BJ (cell line): Measurements from ENCODE around the gene TGDS. TPM values are rescaled to one million over a fixed set of nuclear protein-coding genes. Genes with fewer than 3 reads are reported as not detected.

Experiments used
- CTCF ChIA-PET: fragments of 350-600 bp; formaldehyde crosslinking; extraction: SDS; loops from one replicate; lab custom pipeline; 2021; ENCODE audit warnings: antibody characterized with exemption, inconsistent platforms; lab: Yijun Ruan, JAX
- POLR2A ChIA-PET: fragments of 300-600 bp; sonication (Branson Sonifier 250); formaldehyde crosslinking; extraction: SDS; loops from one replicate; lab custom pipeline; 2021; ENCODE audit warnings: antibody characterized with exemption; lab: Charles Lee
- DNase-seq: peaks from one replicate; pipeline ENCODE4 v3.0.0-alpha.2; 2011; ENCODE audit warnings: low read depth
- H3K27me3 ChIP-seq: 2 replicates; pipeline ENCODE4 v1.6.0; 2011; ENCODE audit warnings: low read length; ENCODE audit not compliant: control insufficient read depth, insufficient read depth
- H3K36me3 ChIP-seq: 2 replicates; pipeline ENCODE4 v1.5.1; 2011; ENCODE audit warnings: low read length; ENCODE audit not compliant: control insufficient read depth, insufficient read depth
- H3K4me3 ChIP-seq: 2 replicates; pipeline ENCODE4 v1.5.1; 2011; ENCODE audit warnings: low read depth, mild to moderate bottlenecking, control low read depth, low read length
- CTCF ChIP-seq: IDR thresholded peaks from 2 replicates; pipeline ENCODE4 v1.5.1; 2011; ENCODE audit warnings: low read depth, mild to moderate bottlenecking, control low read depth, inconsistent platforms, low read length, moderate library complexity; ENCODE audit not compliant: insufficient read depth
- polyA plus RNA-seq: library from polyadenylated mRNA; depleted of rRNA; stranded (reverse); fragments of >200 nt; gene quantifications from 2 replicates; pipeline ENCODE4 v1.2.3, GENCODE V29; 2011

The TGDS gene
- polyA plus RNA-seq, 1 experiment, result 5.9 TPM

GRCh38 chr13:94559222-94559795 lies 36.6 kb downstream of the TGDS start:
- ChIA-PET POLR2A (no interaction called here), CTCF (no interaction called here)
- Histone ChIP-seq H3K27me3 (no peaks in the 10 kb centered on the region), H3K4me3 (no peak overlapping the region), H3K36me3 (no peaks in the 10 kb centered on the region; the same call in 1 of the 2 replicates)
- TF ChIP-seq CTCF, result no peak
- no peak for DNase-seq

GRCh38 chr13:94558716-94559115 lies 37.2 kb downstream of the TGDS start:
- H3K36me3 ChIP-seq, result no peaks in the 10 kb centered on the region; the same call in 1 of the 2 replicates
- ChIA-PET POLR2A (no interaction called here), CTCF (no interaction called here)
- H3K27me3 ChIP-seq, result no peaks in the 10 kb centered on the region
- no peak overlapping the region for H3K4me3 ChIP-seq
- DNase-seq, result no peak
- no peak for TF ChIP-seq CTCF

- TF ChIP-seq CTCF, result no peak
- CTCF ChIA-PET, result no interaction called here
- no peak overlapping the region for H3K4me3 ChIP-seq
- DNase-seq, result no peak
- H3K27me3 ChIP-seq, result no peaks in the 10 kb centered on the region
- POLR2A ChIA-PET, result no interaction called here
- H3K36me3 ChIP-seq, result no peaks in the 10 kb centered on the region; the same call in 1 of the 2 replicates
Observed at GRCh38 chr13:94557684-94558235, 38.2 kb downstream of the TGDS start.

GRCh38 chr13:94556621-94557020 lies 39.3 kb downstream of the TGDS start:
- H3K4me3 ChIP-seq, result no peak overlapping the region
- POLR2A ChIA-PET, result no interaction called here
- CTCF ChIA-PET, result no interaction called here
- no peak for TF ChIP-seq CTCF
- no peaks in the 10 kb centered on the region for H3K27me3 ChIP-seq
- H3K36me3 ChIP-seq, result no peaks in the 10 kb centered on the region
- DNase-seq, result no peak

- Histone ChIP-seq H3K36me3 (no peaks in the 10 kb centered on the region), H3K4me3 (no peak overlapping the region), H3K27me3 (no peaks in the 10 kb centered on the region)
- no peak for DNase-seq
- TF ChIP-seq CTCF, result no peak
- CTCF ChIA-PET, result no interaction called here
- POLR2A ChIA-PET, result no interaction called here
Observed at GRCh38 chr13:94556041-94556440, 39.9 kb downstream of the TGDS start.
